Daoy (cell line): ENCODE results near the gene TRIM52. TPM values are rescaled to one million over a fixed set of nuclear protein-coding genes. Genes with fewer than 3 reads are reported as not detected.
"Not testable (repeated sequence)": the region's sequence is repeated elsewhere in the genome, so short reads cannot be mapped to it uniquely, and the experiment has no call there.

ENCODE experiments used
- DNase-seq: peaks from one replicate; pipeline ENCODE4 v3.0.0-alpha.2; 2015; ENCODE audit warnings: low read depth
- total RNA-seq: library from RNA; depleted of rRNA; stranded (reverse); fragments of >200 nt; shearing (Covaris generic); gene quantifications from 2 replicates; pipeline ENCODE4 v1.2.3, GENCODE V29; 2014; rRNA removed

Gene TRIM52
- 1.6 and 2.6 TPM in 2 replicates for total RNA-seq

DNA sequence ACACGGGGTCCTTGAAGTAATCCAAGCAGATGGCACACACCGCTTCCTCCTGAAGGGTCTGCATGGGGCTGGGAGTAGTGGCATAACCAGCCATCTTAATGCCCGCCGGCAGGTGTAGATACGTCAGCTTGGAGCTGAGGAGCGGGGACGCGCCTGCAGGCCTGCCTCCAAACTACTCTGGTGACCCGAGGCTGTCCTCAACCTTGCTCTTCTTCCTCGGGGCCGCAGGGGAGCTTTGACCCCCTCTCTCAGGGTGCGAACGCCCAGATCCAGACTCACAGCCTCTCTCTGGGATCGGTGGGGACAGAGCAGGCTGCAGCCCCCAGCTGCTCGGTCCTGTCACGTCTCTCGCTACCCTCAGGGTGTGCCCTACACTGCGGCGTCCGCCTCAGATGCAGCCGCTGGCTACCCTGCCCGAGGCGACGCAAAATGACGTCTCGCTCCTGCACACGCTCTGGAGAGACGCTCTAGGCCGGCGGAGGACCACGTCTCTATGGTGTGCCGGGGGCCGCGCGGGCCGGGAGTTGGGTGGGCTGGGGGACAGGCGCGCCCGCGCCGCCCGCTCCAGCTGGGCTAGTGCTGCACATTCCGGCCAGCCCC is at the start of gene TRIM52:
TSS of gene TRIM52 (minus strand) at position 424 of the 600 bp plus-strand sequence. CDS start at position 94, 330 bp downstream.
- peak; percentile 94 for DNase-seq

- DNase-seq = not testable (repeated sequence)
Observed at GRCh38 chr5:181287331-181287730, 26.4 kb upstream of the TRIM52 start.

DNA sequence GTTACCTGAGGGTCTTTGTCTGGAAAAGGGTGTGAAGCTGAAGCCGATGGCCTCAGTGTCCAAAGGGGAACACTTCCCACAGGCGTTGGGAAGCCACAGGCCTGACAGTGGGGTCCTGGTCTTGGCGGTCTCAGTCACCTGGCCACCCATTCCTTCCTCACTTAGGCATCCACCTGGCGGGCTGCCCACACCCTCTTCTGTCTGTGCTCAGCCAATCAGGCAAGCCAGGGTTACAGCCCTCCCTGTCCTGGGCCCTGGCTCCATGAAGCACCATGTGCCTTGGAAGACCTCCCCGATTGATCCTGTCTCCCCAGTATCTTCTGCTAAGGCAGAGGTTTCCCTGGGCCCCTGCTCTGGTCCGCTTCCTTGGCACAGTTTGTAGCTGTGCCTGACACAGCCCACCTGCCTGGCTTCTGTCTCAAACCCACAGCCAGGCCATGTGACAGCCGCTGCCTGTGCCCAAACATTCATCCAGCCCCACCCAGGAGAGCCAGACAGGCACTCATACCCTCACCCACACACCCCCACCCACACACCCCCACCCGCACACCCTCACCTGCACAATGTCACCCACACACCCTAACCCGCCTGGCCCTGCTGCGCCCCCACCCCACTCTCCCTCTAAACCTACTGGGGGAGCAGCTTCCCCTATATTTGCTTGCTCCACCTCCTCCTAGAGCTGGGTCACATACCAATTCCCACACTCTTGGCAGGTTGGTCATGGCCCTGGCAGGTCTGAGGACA is 25.2 kb upstream of the TRIM52 start:
- DNase-seq = not testable (repeated sequence)

DNA sequence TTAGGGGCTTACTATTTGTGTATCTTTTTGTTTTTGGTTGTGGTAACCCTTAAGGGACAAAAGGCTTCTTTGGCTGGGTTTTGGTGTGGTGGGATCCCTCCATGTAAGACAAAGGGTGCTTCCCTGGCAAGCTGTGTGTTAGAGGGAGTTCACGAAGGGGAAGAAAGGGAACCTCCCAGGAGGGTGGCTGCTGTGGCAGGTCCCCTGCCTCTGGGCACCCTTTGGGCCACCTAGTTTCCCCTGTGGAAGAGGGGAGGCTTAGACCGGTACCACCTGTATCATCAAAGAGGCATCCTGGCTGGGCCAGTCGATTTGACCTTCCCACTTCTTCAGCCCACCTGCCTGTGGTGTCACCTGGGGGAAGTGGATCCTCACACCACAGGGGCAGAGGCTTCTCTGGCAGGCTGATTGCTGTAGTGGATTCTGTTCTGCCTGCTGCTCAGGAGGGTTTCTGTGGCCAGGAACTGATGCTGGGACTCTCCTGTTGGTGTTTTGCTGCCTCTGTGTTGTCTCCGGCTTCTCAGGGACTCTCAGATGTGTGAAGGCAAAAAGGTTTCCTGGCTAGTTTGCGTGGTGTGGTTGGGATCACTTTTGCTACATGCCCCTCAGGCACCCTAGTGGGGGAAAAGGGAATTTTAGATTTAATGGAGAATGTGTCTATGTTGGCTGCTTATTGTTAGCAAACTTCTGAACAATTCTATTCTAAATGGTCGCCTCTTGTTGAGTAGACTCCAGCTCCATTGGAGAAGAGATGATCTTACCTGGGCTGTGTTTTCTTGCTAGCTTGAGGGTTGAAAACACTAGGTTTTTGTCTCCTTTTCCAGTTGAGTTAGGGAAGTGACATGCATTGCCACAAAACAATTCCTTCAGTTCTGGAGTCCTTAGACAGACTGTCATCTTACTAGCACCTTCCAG is 23.2 kb upstream of the TRIM52 start:
- not testable (repeated sequence) for DNase-seq

DNA sequence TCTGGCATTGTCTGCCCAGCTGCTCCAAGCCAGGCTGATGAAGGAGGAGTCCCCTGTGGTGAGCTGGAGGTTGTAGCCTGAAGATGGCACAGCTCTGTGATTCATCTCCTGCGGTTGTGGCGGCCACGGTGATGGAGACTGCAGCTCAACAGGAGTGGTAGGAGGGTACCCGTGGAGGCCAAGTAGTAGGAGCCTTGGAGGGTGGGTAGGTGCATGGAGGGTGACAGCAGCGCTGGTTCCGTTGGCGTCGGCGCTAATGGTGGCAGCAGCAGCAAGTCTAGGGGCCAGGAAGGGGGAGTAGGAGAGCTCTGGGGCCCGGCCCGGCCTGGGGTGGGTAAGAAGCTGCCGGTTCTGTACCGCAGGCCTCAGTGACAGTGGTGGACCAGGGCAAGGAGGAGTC is 22.4 kb upstream of the TRIM52 start:
- peak; percentile 65 for DNase-seq

GRCh38 chr5:181282874-181283273 is 21.9 kb upstream of the TRIM52 start:
- DNase-seq = no peak

GRCh38 chr5:181282415-181282814 is 21.5 kb upstream of the TRIM52 start:
- not testable (repeated sequence) for DNase-seq

DNA sequence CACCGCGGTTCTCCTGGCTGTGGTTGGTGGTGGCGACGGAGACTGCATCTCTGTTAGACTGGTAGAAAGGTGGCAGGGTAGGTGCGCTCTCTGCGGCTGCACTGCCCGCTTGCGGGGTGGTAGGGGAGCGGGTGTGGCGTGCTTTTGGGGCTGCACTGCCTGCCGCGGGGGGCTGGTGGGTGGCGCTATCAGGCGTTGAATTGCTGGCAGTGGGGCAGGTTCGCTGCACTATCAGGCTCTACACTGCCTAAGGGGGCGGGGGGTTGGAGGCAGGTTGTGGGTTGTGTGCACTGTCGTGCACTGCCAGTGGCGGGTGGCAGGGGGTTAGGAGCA is 21.0 kb upstream of the TRIM52 start:
- DNase-seq = no peak

DNA sequence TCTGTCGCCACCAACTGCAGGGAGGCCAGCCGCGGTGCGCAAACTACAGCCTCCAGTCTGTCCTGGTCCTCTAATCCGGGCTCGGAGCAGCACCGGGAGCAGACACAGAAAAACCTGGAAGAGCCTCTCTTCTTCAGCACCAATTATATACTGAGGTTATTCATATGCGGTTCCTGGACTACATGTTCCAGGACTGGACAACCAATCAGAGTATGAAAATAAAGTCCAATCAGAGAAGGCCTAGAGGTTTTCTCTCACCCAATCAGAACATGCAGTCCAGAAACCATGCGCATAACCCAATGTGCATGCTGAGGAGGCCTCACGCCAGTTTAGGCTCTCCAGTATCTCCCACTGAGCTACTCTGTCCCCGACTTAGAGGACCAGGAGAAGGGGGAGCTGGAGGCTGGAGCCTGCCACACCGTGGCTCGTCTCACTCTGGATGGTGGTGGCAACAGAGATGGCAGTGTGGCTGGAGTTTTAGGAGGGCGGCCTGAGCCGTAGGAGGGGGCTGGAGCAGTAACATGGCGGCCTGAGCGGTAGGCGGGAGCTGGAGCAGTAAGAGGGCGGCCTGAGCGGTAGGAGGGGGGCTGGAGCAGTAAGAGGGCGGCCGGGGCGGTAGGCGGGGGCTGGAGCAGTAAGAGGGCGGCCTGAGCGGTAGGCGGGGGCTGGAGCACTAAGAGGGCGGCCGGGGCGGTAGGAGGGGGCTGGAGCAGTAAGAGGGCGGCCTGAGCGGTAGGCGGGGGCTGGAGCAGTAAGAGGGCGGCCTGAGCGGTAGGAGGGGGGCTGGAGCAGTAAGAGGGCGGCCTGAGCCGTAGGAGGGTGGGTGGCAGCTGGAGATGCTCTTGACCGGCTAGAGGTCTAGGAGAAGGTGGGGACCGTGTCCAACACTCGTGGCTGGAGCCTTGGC is 20.4 kb upstream of the TRIM52 start:
- DNase-seq = no peak

- DNase-seq = no peak
Observed at GRCh38 chr5:181280251-181280762, 19.4 kb upstream of the TRIM52 start.

DNA sequence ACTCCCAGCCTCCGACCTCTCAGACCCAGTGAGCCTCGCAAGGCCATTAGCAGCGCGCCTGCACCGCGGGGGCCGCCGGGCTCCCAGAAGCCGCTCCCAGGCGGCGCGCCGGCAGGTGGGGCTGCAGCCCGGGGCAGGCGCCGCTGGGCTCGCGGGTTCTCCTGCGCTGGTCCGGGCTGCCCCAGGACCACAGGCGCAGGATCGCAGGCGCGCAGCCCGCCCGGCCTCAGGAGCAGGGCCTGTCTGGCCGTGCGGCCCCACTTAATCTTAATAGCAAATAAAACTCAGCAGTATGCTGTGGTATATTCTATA is 12.4 kb upstream of the TRIM52 start:
- not testable (repeated sequence) for DNase-seq

GRCh38 chr5:181271081-181271480 is 10.1 kb upstream of the TRIM52 start:
- DNase-seq = no peak

DNA sequence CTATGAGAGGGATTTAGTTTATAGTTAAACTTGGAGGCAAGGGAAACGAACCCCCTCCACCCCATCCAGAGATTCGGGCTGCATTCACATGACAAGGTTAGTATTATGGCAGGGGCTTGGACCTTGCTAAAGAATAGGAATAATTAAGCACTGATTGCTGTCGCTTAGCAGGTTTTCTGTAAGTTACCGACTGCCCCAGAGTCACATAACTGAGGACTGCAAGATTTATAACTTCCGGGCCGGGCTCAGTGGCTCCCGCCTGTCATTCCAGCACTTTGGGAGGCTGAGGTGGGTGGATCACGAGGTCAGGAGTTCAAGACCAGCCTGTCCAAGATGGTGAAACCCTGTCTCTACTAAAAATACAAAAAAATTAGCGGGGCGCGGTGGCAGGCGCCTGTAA is 7.0 kb upstream of the TRIM52 start:
- not testable (repeated sequence) for DNase-seq

- DNase-seq = not testable (repeated sequence)
Observed at GRCh38 chr5:181267291-181267904, 6.5 kb upstream of the TRIM52 start.

GRCh38 chr5:181265092-181265671 is 4.2 kb upstream of the TRIM52 start:
- DNase-seq = no peak

GRCh38 chr5:181263633-181264032 is 2.7 kb upstream of the TRIM52 start:
- no peak for DNase-seq

- peak; percentile 77 for DNase-seq
Observed at GRCh38 chr5:181261320-181262049, 542 bp upstream of the TRIM52 start.

- no peak for DNase-seq
Observed at GRCh38 chr5:181259974-181260719, 796 bp downstream of the TRIM52 start.

DNA sequence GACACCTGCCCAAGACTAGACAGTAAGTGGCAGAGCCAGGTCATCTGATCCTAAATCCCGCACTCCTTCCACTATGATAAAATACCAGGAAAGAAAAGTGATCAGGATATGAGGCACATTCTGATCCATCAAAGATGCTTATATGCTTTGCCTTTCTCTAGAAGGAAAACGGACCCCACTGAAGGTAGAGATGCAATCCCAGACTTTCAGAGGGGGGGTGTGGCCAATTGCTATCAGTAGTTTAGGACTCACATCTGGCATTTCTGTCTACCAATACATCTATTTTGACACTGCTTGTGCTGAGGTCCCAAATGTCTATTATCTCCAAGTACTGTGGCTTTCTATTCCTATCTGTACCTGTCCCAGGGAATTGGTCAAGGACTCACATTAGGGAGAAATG is 1.7 kb downstream of the TRIM52 start:
- no peak for DNase-seq
